NCI-H510A (cell line): ENCODE measurements around the gene GPC3.

ENCODE experiments used
- DNase-seq: peaks from one replicate; lab custom pipeline; 2025; lab: John Stamatoyannopoulos, UW

Gene GPC3

GRCh38 chrX:133513123-133513522 lies 472.3 kb downstream of the GPC3 start:
- DNase-seq: no peak

DNA sequence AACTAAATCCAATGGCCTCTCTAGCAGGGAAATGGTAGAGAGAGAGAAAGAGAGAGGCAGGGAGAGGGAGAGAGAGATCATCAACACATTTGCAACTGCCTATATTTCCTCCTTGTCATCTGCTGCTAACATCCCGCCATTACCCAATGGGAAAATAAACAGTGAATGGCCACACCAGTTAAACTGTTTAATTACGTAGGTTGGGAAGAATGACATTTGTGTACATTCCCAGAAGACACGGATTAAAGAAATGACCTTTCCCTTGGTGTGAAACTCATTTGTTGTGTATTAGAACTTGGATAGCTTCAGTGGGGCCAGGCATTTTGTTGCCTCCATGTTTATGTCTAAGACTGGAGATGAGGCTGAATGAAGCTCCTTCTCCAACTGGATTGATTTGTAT lies 474.4 kb downstream of the GPC3 start:
- no peak for DNase-seq

- DNase-seq: no peak
Measured at GRCh38 chrX:133497356-133497755, 488.0 kb downstream of the GPC3 start.

DNA sequence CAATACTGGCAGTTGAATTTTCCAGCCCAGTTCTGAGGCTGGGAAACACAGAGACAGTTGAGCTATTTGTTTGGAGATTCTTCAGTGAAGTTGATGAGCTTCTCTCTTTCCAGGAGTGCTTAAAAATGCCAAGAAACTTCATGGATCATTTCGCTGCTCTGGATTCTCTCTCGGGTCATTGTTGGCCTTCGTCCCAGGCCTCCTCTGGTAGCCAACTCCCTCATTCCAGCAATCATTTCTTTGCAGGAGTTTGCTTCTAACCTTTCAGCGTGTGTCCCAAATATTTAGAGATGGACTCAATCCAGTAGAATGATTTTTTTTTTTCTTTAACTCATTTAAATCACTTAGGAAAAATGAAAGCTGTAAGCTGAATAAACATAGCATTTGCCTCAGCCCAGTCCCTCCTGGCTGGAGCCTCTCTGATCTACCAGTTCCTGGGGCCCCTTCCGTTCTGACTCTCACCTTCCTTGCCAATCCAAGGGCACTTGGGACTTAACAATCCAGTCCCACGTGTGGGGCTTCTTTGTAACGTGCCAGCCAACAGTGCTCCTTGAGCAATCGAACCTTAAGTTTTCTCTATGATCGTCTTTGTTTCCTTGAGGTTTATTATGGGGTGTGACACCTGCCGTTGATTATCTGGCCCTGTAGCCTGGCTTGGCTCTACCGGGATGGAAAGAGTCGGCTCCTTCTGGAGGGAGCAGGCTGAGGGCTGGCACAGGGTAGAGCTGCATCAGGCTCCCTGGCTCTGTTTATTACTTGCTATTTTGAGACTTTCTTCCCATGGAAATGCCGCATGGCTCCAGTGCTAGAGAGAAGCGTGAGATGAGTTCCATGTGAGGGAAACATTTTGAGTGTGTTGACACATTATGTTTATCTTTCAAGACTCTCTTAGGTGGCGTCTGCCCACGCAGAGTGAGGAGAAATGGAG lies 489.7 kb downstream of the GPC3 start:
- DNase-seq: no peak

GRCh38 chrX:133493366-133493765 lies 492.0 kb downstream of the GPC3 start:
- DNase-seq: no peak

- no peak for DNase-seq
Measured at GRCh38 chrX:133490955-133491354, 494.4 kb downstream of the GPC3 start.
